GM12892 (cell line): ENCODE measurements around the gene APBB2.
A peak's percentile ranks its signal among the peaks of the same experiment; 100 is the strongest.

Experiments
- DNase-seq: peaks from one replicate; pipeline ENCODE4 v3.0.0; 2011; ENCODE audit not compliant: insufficient read length
- FAIRE-seq: peaks from 2 replicates; lab custom pipeline; 2011; peaks lifted over from hg19 to GRCh38; lab: Jason Lieb, UNC
- POLR2A ChIP-seq: IDR thresholded peaks from 2 replicates; pipeline ENCODE4 v1.6.1; 2011; ENCODE audit warnings: low read depth, low read length, control low read depth
- POLR2AphosphoS5 ChIP-seq: IDR thresholded peaks from 2 replicates; pipeline ENCODE4 v1.6.1; 2011; ENCODE audit warnings: low read depth, low read length, control low read depth
- TAF1 ChIP-seq: IDR thresholded peaks from 2 replicates; pipeline ENCODE4 v1.6.1; 2011; ENCODE audit warnings: low read depth, mild to moderate bottlenecking, control low read depth, low read length, borderline replicate concordance

APBB2 gene

GRCh38 chr4:41169256-41169800 lies 45.0 kb downstream of the APBB2 start:
- DNase-seq = no peak
- no peak for FAIRE-seq
- TF ChIP-seq POLR2A (no peak), TAF1 (no peak), POLR2AphosphoS5 (no peak)

GRCh38 chr4:41167191-41167590 lies 47.2 kb downstream of the APBB2 start:
- FAIRE-seq (peak; percentile 70), DNase-seq (no peak)

GRCh38 chr4:41164405-41164804 lies 49.9 kb downstream of the APBB2 start:
- no peak for FAIRE-seq
- TF ChIP-seq POLR2A = no peak
- TF ChIP-seq POLR2AphosphoS5 = no peak
- no peak for TF ChIP-seq TAF1

More at GRCh38 chr4:41167191-41167590, 47.2 kb downstream of the APBB2 start:
- TF ChIP-seq POLR2AphosphoS5 = no peak
- TF ChIP-seq POLR2A = no peak
- TF ChIP-seq TAF1 = no peak

DNA sequence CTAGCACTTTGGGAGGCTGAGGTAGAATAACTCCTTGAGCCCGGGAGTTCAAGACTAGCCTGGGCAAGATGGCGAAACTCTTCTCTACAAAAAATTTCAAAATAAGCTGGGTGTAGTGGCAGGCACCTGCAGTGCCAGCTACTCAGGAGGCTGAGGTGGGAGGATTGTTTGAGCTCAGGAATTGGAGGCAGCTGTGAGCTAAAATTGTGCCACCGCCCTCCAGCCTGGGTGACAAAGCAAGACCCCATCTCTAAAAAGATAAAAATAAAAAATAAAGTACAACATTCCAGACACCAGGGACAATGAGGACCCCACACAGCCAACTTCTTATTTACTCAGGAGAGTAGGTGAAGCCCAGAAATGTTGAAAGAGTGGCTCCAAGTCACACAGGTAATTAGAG lies 53.0 kb downstream of the APBB2 start:
- no peak for FAIRE-seq
- no peak for DNase-seq
- TF ChIP-seq POLR2A (no peak), TAF1 (no peak), POLR2AphosphoS5 (no peak)

More at GRCh38 chr4:41164405-41164804, 49.9 kb downstream of the APBB2 start:
- no peak for DNase-seq

DNA sequence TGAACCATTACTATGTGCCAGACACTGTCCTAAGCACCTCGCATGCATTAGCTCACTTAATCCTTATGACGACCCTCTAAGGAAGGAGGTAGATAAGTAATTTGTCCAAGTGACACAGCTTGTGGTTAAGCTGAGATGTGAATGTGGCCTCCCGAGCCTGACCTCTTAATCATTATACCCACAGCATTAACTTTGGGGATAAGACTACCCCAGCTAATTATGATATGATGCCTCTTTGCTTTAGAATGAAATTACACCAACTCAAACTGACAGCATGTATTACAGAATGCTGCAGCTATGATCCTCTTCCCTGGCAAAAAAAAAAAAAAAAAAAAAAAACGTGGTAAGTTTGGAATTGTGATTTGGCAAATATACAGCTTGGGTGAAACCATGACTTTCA lies 53.5 kb downstream of the APBB2 start:
- DNase-seq = no peak
- FAIRE-seq = peak; percentile 24
- TF ChIP-seq POLR2AphosphoS5 = no peak

DNA sequence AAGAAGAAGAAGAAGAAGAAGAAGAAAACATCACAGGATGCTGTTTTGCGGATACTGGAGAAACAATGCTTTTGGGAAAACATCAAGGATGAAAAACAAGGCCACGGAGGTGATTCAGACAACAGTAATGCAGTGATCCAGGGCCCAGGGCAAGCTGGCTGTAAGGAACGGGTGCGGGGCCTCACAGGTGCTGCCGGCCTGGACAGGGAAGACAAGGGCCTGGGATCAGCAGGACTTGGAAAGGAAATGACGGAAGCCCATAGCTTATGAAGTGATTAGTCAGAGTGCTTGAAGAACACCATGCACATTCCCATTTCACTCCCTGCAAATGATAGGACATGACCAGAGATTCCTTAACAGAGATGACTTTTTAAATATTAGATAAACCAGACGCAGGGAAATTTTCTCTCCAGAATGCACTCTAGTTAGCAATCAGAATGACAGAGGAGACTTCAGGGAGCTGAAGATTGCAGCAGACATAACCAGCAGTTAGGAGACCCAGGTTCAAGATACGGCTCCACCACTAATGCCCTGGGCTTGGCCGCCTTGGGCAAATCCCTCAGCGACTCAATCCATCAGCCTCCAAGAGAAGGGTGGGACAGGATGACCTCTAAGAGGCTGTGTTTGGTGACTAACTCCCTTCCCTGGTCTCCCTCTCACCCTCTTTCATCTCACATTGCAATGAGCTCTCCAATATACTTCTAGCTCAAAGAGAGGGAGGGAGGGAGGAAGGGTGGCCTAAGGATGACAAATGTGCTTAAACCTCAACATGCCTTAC lies 54.1 kb downstream of the APBB2 start:
- TF ChIP-seq TAF1 (no peak), POLR2AphosphoS5 (no peak), POLR2A (no peak)
- no peak for FAIRE-seq
- DNase-seq = no peak

- no peak for TF ChIP-seq TAF1
- TF ChIP-seq POLR2AphosphoS5 = no peak
- no peak for TF ChIP-seq POLR2A
- no peak for FAIRE-seq
- no peak for DNase-seq
Measured at GRCh38 chr4:41158756-41159155, 55.6 kb downstream of the APBB2 start.

GRCh38 chr4:41158274-41158673 lies 56.1 kb downstream of the APBB2 start:
- TF ChIP-seq POLR2AphosphoS5 (no peak), POLR2A (no peak), TAF1 (no peak)
- DNase-seq (no peak), FAIRE-seq (no peak)

DNA sequence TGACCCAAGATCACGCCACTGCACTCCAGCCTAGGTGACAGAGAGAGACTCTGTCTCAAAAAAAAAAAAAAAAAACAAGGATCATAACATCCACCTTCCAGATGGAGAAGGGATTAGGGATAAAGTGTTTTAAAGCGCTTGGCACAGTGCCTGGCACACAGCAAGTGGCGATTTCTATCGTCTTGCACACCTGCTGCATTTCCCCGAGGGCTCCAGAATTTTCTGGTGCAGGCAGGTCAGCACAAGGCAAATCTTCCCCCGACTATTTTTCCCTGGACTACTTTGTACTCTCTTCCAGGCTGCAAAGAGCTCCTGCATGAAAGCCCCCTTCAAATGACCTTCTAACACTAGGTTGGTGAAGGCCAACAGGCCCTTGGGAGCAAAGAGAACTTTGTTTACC lies 57.3 kb downstream of the APBB2 start:
- FAIRE-seq (no peak), DNase-seq (no peak)
- TF ChIP-seq POLR2A (no peak), TAF1 (no peak), POLR2AphosphoS5 (no peak)

GRCh38 chr4:41156574-41156973 lies 57.8 kb downstream of the APBB2 start:
- DNase-seq (no peak), FAIRE-seq (peak; percentile 30)
- no peak for TF ChIP-seq POLR2AphosphoS5
- no peak for TF ChIP-seq POLR2A
- no peak for TF ChIP-seq TAF1

DNA sequence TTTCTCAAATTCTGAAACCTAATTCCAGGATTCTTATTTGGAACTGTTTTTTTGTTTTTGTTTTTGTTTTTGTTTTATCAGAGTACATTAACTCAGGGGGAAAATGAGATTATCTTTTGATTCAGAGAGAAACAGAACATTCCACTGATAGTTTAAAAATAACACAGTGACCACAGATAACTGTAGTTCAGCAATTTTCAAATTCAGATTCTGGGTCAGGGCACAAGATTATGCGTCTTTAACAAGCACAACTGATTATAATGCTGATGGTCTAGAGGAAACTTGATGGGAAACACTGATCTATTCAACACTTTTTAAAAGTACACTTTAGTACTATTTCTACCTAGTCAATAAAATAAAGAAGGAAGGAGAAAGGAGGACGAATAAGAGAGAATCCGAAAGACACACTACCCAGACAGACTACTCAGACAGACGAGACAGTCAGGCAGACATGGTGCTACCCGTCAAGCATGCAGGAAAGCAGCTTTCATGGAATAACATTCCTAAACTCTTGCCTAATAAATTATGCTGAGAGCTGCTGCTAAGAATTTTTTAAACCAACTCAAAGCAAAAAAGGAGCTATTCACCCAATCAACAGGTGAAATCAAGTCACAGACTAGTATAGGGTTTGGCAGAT lies 59.0 kb downstream of the APBB2 start:
- no peak for FAIRE-seq

More for the DNA sequence above, 59.0 kb downstream of the APBB2 start:
- no peak for DNase-seq
- TF ChIP-seq POLR2A (no peak), TAF1 (no peak), POLR2AphosphoS5 (no peak)
